ENCODE data around the gene PPP1R13L.

Gene PPP1R13L

DNA sequence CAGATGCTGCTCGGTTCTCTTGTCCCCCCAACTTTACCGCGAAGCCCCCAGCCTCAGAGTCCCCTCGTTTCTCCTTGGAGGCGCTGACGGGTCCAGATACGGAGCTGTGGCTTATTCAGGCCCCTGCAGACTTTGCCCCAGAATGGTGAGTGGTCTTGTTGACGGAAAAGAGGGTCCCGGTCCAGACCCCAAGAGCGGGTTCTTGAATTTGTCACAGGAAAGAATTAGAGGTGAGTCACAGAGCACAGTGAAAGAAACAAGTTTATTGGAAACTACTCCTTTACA lies 2.2 kb upstream of the PPP1R13L start:
- DNase-seq (ENCODE audit: low read depth, low spot score): no peak

DNA sequence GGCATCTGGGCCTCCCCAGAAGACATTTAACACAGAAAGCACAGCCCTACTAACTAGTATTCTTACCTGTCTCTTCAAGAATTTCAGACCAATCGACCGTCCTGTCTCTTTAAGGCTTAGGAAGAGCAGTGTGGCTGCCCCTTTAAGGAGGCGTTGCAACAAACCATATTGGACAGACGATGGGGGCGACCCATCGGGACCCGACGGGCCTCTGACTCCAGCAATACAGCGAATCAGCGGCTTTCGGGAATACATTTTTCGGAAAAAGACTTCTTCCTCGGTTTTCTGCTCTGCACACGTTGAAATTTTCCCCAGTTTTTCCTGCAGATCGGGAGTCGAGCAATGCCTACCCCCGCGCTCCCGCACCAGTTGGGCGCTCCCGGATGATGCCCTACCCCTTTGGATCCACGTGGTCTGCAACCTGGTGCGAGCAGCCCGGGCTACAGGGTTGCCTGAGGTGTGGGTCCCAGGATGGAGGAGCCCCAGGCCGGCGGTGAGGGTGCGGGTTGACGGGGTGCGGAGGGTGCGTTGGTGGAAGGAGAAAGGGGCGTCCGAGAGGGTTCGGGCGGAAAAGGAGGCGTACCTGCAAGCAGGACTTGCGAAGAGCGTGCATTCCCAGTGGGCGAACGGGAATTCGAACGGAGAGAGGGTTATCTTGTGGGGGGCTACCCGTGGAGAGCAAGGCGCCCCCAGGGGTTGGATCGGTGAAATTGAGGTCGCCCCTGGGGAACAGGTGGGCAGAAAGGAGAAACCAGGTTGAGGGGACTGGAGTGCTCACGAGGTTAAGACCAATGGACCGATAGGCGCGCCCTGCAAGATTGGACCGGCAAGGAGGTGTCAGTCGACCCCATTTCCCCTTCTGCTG lies 1.6 kb upstream of the PPP1R13L start, which contains the start of gene POLR1G:
TSS of gene POLR1G (plus strand) at position 419 of the 865 bp plus-strand sequence. CDS start at position 472, 53 bp downstream.
- DNase-seq (ENCODE audit: low read depth, low spot score): no peak

DNA sequence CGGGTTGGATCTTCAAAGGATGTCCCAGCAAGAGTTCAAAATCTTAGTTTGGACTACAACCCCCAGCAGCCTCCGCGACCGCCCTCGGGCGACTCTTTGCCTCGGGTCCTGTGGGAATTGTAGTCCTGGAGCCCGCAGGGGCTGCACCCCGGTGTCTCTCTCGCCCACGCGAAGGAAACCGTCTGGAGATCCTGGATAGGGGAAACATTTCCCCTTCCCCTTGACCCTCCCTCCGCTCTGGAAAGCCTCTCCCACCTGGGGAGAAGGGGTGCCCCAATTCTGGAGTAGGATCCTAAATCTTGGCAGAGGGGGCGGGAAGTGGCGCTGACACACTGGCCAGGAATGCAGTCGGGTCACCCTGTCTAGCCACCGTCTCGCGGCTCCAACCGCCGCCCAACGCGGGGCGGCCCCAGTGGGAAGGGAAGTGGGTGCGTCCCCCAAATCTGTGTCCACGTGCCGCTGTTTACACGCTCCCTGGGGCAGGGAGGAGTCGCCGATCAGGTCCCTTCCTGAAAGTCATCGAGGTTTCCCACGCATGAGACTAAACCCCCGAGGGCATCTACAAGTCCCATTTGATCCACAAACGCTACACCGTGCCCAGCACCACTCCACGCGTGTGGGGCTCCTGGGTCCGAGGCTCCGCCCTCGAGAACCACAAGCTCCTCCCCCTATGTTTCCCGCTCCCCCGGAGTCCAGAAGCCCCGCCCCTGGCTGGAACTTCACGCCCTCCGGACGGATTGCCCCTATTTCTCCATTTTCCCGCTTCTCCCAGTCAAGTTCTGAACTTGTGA lies 761 bp upstream of the PPP1R13L start:
- no peak for DNase-seq (ENCODE audit: low read depth, low spot score)

DNA sequence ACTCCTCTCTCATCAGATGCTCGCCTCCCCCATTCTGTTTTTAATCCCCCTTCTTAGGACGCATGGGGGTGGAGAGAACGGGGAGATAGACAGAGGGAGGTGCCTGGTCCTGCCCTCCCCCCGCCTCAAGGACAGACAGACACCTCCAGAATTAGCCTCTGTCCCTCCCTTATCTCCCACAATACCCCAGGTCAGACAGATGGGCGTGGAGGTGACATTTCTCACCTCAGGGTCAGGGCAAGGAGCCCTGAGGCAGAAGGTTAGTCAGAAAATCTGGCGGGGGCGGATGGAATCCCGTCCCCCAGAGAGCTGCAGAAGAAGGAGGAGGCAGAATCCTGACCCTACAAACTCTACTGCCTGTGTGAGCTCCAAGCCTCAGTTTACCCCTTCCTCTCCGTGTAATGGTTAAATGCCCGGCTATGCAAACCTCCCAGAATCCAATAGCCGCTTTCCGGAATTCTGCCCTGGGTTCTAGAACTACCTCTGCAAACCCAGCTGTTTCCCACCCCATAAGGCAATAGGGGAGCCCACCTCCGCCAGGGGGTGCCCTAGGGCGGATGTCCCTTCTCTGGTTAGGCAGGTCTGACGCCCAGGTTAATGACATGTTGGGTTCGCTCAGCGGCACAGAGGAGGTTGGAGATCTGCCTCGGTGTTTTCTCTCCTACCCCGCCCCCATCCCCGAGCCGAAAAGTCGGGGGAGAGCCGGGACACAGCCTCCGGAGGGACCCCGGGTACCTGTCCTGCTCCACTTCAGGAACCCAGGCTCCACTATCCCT lies 900 bp downstream of the PPP1R13L start:
- DNase-seq (ENCODE audit: low read depth, low spot score): no peak

DNA sequence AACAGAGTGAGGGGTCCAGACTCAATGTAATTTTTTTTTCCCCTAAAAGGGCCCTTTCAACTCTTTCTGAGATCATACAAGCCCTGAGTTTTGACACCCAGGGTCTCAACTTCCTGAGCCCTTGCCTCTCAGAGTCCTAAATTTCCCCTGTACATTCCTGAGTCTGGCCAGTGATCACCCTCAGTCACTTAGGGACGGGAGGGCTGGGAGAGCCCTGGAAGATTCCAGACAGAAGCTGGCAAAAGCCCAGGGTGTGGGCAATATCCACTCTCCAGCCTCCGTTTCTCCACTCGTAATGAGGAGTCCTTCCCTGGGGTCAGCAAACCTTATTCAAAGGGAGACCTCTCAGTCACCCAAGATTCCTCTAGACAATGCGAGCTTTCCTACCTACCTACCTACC lies 1.6 kb downstream of the PPP1R13L start:
- no peak for DNase-seq (ENCODE audit: low read depth, low spot score)

DNA sequence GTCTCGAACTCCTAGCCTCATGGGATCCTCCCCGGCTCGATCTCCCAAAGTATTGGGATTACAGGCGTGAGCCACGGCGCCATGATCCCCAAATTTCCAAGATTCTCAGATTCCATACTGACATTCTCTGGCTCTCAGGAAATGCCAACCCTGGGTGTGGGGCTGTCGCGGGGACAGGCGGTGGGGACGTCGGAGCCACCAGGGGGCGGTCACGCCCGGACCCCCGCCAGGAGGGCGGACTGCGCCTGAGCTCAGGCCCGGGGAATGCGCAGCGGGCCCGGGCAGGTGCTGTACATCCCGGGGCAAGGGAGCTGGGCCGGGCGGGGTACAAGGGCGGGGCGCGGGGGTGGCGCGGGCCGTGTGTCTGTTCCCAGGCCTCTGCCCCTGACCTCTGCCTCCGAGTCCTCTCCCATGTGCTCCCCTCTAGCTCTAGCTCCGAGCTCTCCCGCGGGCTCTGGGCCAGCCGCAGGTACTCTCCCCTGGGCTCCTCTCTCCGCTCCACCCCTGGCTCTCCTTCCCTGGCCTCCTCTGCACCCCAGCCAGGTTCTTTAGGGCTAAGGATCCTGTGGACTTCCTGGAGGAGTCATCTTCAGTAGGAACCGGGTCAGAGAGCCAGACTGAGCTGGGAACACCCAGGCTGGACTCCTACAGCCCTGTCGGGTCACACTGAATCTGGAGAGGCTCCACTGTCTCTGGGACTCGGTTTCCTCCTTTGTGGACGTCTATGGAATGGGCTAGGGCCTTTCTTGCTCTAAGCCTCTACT lies 2.4 kb downstream of the PPP1R13L start:
- no peak for DNase-seq (ENCODE audit: low read depth, low spot score)

DNA sequence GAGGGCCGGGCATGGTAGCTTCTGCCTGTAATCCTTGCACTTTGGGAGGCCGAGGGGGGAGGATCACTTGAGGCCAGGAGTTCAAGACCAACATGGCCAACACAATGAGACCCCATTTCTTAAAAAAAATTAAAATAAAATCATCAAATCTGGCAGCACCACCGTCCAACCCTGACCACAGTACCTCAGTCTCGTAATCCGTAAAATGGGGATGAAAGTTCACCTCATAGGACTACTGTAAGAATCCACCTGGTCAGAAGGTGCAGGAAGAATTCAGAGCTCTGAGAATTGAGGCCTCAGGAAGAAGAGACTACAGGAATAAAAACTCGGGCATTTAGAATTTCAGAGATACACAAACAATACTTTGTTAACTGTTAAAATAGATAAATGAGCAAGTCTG lies 3.1 kb downstream of the PPP1R13L start:
- no peak for DNase-seq (ENCODE audit: low read depth, low spot score)

DNA sequence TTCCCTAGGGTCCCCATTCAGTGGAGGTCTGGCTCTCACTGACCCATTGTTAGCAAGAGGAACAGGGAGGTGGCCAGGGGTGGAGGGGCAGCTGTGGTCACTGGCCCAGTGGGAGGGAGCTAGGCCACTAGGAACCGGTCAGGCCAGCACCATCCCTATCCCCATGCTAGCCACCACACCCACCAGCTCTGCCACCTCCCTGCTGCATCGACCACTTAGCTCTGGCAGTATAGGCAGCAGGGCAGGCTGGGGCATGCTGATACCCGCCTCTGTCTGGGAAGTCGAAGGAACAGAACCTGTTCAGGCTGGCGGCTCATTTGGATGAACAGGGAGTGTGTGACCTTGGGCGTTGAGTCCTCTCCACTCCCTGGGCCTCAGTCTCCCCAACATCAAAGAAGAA lies 4.7 kb downstream of the PPP1R13L start:
- DNase-seq (ENCODE audit: low read depth, low spot score): no peak

DNA sequence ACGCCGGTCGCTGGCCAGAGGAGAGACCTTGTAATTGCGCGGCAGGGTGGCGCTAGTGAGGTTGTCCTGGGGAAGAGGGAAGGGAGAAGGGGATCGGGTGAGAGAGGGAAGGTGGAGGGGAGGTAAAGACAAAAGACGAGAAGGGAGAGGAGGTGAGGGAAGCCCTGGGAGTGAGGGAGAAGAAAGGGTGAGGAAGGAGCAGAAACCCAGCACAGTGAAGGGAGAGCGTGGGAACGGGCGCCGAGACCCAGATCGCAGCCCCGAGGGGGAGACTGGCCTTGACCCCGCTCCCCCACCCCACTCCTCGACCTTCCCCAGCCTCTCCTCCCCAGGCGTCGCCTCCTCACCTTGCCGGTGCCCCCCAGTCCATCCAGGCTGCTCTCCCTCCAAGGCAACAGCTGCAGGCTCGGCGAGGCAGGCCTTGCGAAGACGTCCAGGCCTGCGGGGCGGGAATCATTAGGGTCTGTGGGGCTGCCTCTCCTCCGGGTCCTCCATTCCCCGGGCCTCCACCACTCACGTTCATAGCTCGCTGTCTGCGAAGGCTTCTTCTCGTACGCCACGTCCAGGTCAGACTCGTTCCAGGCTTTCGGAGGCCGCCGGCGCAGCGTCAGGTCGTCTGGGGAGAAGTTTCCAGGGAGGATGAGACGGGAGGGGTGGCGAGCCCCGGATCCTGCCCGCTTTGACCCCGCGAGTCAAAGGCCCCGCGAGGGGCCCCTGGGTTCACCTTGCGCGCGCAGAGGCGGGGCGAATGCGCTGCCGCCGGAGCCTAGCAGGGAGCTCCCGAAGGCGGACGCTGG lies 8.8 kb downstream of the PPP1R13L start:
- DNase-seq (ENCODE audit: low read depth, low spot score): no peak

DNA sequence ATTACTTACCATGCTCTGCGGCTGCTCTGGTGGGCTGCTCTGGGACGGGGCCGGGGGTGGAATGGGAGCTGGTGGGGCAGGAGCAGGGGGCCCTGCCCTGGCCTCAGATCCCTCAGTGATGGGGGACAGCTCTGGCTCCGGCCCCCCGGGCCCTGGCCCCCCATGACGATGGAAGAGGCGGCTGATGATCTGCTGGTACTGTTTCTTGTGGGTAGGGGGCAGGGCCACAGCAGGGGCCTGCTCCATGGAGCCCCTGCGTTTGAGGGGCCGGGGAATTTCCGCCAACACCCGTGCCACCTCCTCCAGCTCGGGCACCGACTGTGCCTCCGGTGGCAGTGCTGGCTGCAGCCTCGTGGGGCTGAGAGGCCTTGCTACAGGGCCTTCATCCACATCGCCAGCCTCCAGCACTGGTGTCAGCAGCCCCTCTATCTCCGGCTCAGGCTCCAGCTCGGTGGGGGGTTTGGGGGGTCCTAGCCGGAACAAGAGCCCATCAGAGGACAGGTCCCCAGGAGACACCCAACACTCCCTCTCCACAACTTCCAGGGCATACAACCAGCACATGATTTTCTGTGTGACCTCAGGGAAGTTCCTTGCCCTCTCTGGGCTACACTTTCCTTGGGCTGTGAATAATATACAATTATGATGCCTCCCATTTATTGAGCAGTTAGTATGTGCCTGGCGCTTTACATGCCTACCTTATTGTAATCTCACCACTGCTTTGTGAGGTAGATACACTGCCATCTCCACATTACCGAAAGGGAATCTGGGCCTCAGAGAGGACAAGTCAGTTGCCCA lies 12.8 kb downstream of the PPP1R13L start:
- no peak for DNase-seq (ENCODE audit: low read depth, low spot score)

DNA sequence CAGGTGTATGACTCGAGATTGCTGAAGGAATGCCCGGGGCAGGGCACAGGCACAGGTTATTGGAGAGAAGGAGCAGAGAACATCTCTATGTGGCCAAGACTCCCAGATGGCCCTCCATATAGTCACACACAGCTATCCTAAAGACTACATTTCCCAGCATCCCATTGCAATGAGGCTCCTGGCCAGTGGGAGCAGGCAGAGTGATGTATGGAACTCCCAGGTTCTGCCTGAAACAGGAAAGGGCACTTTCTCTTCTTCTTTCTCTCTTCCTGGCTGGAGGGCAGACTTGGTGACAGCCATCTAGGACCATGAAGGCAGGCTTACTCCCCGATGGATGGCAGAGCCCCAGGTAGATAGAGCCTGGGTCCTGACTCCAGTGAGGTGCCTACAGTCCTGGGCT lies 13.5 kb downstream of the PPP1R13L start:
- DNase-seq (ENCODE audit: low read depth, low spot score): no peak

DNA sequence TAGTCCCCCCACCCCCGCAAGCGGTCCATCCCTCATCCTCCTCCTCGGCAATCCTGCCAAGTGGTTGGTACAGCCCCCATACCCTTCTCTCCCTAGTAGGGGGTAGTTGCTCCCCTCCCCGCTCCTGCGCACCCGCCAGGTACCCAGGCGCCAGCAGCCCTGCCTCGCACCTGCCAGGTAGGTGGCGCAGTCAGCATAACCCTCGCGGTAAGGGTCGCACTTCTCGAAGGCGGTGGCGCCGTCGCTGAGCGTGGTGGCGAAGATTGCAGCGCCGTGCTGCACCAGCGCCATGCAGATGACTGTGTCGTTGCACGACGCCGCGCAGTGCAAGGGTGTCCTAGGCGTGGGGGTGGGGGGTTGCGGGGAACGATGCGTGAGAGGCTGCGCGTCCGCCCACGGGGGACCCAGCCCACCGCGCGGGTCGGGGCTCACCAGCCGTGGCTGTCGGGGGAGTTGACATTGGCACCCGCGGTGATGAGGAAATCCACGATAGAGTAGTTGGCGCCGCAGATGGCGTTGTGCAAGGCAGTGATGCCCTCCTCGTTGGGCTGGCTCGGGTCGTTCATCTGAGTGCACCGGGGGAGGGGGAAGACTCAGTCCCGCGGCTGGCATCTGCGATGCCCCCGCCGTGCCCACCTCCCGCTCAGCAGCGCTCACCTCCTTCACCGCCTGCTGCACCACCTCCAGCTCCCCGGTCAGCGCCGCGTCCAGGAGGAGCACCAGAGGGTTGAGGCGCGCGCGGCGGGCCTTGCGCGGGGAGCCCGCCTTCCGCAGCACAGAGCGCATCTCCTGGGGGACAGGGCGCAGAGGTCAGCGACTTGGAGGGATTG lies 19.3 kb downstream of the PPP1R13L start:
- no peak for DNase-seq (ENCODE audit: low read depth, low spot score)

DNA sequence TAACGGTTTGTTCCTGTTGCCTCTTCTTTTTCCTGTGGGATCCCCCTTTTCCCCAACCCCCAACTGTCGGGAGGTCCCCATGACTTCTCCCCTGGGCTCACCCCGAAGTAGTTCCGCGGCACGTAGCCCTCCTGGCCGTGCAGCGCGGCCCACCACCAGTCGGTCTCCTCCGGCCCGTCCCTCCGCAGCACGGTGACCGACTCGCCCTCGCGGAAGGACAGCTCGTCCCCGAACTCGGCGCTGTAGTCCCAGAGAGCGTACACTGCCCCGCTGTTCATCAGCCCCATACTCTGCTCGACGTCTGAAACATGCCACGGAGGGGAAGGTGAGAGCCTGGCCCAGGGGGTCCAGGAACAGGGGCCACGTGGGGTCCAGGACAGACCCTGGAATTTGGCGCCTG lies 22.4 kb downstream of the PPP1R13L start:
- no peak for DNase-seq (ENCODE audit: low read depth, low spot score)

DNA sequence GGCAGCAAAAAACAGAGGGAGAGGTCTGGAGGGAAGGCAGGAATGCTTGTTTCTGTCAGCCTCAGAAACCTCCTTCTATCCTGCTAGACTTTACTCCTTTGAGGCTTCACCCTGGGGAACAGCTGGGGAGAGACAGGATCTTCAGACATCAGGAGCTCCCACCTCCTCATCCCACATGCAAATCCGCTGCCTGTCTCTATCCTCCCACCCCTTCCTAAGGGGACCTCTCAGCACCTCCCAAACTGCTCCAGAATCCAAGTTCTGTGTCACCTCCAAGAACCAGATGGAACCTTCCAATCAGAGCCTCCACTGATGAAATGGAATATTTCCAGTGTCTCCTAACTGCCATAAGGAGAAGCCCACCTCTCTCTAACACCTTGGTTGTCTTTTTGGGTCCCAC lies 24.8 kb downstream of the PPP1R13L start:
- no peak for DNase-seq (ENCODE audit: low read depth, low spot score)

DNA sequence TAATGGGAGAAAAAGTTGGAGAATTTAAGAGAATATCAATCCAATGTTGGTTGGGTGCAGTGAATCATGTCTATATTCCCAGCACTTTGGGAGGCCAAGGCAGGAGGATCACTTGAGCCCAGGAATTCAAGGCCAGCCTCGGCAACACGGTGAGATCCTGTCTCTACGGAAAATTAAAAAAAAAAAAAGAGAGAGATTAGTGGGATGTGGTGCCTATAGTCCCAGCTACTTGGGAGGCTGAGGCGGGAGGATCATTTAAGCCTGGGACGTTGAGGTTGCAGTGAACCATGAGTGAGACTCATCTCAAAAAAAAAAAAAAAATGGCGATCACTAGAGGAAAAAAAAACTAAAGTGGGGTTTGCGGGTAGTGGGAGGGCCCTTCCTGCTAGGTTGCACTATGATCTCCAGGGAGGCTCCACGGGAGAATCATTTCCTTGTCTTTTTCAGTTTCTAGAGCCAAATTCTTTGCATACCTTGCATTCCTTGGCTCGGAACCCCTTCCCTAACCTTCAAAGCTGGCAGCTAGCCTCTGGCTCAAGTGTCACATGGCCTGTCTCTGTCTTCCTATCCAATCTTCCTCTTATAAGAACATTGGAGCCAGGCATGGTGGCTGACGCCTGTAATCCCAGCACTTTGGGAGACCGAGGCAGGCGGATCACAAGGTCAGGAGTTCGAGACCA lies 28.7 kb downstream of the PPP1R13L start:
- peak; percentile 92 for DNase-seq (ENCODE audit: low read depth, low spot score)

DNA sequence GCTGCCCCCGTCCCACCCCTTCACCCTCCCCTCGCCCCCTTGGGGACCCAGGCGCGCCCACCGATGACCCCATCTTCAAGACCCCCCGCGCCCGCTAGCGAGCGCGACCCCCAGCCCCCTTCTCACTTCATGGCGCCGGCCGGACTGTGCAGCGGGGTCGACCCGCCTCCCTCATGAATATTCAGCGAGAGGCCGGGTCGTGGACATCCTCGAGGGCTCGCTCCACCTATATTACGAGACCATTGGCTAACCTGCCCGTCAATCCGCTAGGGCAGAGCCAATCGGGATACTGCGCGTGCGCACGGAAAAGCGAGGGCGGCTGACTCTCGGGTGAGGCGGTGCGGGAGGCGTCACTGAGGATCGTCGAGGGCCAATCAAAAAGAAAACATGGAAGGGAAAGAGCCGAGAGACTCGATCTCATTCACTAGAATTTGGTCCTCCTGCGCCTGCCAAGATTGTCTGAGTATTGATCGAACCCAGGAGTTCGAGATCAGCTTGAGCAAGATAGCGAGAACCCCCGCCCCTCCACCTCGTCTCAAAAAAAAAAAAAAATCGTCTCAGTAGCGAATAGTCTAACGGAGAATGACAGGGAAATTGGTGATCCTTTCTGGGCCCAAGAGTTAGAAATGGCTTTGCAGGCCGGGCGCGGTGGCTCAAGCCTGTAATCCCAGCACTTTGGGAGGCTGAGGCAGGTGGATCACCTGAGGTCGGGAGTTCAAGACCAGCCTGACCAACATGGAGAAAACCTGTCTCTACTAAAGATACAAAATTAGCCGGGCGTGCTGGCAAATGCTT lies 34.3 kb downstream of the PPP1R13L start, which contains the start of gene ERCC2:
TSS of gene ERCC2 (minus strand) at position 164 of the 795 bp plus-strand sequence. CDS start at position 131, 33 bp downstream.
- peak; percentile 95 for DNase-seq (ENCODE audit: low read depth, low spot score)

DNA sequence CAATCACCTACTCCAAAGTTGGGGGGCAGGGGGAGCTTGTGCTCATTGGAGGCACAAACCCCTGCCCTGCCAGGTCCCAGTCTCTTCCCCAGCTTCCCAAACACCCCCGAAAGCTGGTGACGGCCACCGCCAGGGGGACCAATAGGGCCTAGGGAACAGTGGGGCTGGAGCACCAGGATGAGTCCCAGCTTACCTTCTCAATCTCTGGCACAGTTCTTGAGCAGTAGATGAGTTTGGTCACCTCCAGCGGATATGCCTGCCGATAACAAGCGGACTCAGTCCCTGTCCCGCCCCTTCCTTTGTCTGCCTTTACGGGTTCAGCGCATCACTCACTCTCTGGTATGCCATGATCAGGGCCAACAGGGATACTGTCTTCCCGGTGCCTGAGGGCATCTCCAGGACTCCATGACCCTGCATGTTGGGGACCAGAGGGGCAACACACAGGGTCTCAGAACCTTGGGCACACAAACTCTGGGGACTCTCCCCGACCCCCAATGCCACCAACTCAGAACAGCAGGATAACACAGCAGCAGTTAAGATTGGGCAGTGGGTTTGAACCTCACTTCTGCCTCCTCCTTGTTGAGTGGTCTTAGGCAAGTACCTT lies 36.0 kb downstream of the PPP1R13L start:
- no peak for DNase-seq (ENCODE audit: low read depth, low spot score)

All from iPS DF 19.7 (cell line).